Measurements from ENCODE around the gene MTMR10.

Gene MTMR10

DNA sequence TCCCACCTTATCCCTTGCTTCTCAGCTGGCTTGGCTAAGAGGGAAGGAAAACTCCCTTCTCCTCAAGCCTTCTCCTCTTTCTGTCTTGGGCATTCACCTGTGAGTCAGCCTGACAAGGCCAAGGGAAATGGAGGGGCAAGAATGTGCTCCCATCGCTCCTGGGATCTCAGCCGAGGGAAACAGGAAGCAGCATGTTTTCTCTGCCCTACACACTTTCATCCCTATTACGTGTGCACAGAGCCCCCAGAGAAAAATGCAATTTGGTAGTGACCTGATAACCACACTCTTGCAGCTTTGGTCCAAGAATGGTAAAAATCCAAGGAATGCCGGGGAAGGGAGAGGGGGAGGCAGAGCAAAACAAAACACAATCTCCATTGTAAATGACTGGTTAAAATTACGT, 32.9 kb upstream of the MTMR10 start:
- H3K4me3 Mint-ChIP-seq, result no peak overlapping the region
- H3K27ac Mint-ChIP-seq, result no peak overlapping the region
- H3K9me3 Mint-ChIP-seq, result no peaks in the 10 kb centered on the region
- H3K27me3 Mint-ChIP-seq (ENCODE audit: low read depth), result peaks cover 22% of the 10 kb centered on the region
- no peaks in the 10 kb centered on the region for H3K4me1 Mint-ChIP-seq (ENCODE audit: low read depth)
- no peak for DNase-seq (ENCODE audit: low spot score)
- H3K36me3 Mint-ChIP-seq (ENCODE audit: low read depth), result no peaks in the 10 kb centered on the region

DNA sequence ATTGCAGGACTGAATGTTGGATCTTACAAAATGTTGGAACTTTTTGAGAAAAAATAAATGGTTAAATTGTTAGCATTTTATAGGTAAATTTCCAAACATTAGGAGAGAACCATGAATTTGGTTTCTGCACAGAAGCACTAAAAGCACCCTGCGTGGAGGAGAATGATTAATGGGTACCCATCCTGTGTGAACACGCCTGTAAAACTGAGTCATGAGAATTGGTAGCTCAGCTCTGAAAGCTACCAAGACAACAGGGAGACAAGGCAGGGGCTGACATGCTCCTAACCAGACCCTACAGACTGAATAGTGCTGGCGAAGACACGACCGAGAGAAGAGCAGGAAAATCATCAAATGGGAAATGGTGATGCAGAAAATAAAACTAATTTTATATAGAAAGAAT, 32.4 kb upstream of the MTMR10 start:
- H3K4me1 Mint-ChIP-seq (ENCODE audit: low read depth), result no peaks in the 10 kb centered on the region

GRCh38 chr15:31021067-31021665, 29.7 kb upstream of the MTMR10 start:
- H3K9me3 Mint-ChIP-seq, result no peaks in the 10 kb centered on the region
- no peaks in the 10 kb centered on the region for H3K36me3 Mint-ChIP-seq (ENCODE audit: low read depth)
- DNase-seq (ENCODE audit: low spot score), result no peak
- no peaks in the 10 kb centered on the region for H3K4me1 Mint-ChIP-seq (ENCODE audit: low read depth)
- H3K27ac Mint-ChIP-seq, result no peak overlapping the region
- H3K4me3 Mint-ChIP-seq, result no peak overlapping the region
- H3K27me3 Mint-ChIP-seq (ENCODE audit: low read depth), result no peaks in the 10 kb centered on the region

More for the DNA sequence above, 32.4 kb upstream of the MTMR10 start:
- Mint-ChIP-seq H3K27me3 (ENCODE audit: low read depth) (peaks cover 17% of the 10 kb centered on the region), H3K9me3 (no peaks in the 10 kb centered on the region), H3K4me3 (no peak overlapping the region), H3K27ac (no peak overlapping the region), H3K36me3 (ENCODE audit: low read depth) (no peaks in the 10 kb centered on the region)
- DNase-seq (ENCODE audit: low spot score), result no peak

DNA sequence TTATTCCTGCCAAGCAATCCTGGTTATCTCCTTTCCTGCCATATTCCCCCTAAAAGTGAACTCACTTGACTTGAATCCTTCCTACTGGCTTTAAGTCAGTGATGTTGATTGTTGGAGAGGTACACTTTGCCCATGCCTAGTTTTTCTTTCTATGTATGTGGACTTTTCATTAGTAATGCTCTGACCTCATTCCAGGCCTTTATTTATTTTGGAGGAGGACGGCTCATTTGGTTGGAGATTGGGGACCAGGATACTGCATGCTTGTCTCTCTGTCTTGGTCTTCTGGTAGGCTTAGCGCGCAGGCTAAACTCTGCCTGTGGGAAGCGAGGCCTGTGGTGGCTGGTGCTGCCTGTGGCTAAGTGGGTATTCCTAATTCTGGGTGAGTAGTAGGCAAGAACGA, 29.1 kb upstream of the MTMR10 start:
- Mint-ChIP-seq H3K4me3 (no peak overlapping the region), H3K36me3 (ENCODE audit: low read depth) (no peaks in the 10 kb centered on the region), H3K27me3 (ENCODE audit: low read depth) (no peaks in the 10 kb centered on the region), H3K9me3 (no peaks in the 10 kb centered on the region), H3K4me1 (ENCODE audit: low read depth) (no peaks in the 10 kb centered on the region), H3K27ac (no peak overlapping the region)
- no peak for DNase-seq (ENCODE audit: low spot score)

GRCh38 chr15:31019986-31020385, 28.6 kb upstream of the MTMR10 start:
- Mint-ChIP-seq H3K4me3 (no peak overlapping the region), H3K36me3 (ENCODE audit: low read depth) (no peaks in the 10 kb centered on the region), H3K4me1 (ENCODE audit: low read depth) (no peaks in the 10 kb centered on the region), H3K9me3 (no peaks in the 10 kb centered on the region), H3K27me3 (ENCODE audit: low read depth) (no peaks in the 10 kb centered on the region), H3K27ac (no peak overlapping the region)
- DNase-seq (ENCODE audit: low spot score), result no peak

GRCh38 chr15:31017311-31017710, 25.9 kb upstream of the MTMR10 start:
- Mint-ChIP-seq H3K9me3 (peaks cover 11% of the 10 kb centered on the region), H3K36me3 (ENCODE audit: low read depth) (peaks cover 3% of the 10 kb centered on the region)

GRCh38 chr15:31016446-31016915, 25.1 kb upstream of the MTMR10 start:
- peaks cover 13% of the 10 kb centered on the region for H3K4me1 Mint-ChIP-seq (ENCODE audit: low read depth)
- H3K36me3 Mint-ChIP-seq (ENCODE audit: low read depth), result peaks cover 3% of the 10 kb centered on the region
- no peak overlapping the region for H3K27ac Mint-ChIP-seq
- peaks cover 17% of the 10 kb centered on the region for H3K9me3 Mint-ChIP-seq
- peaks cover 2% of the 10 kb centered on the region for H3K27me3 Mint-ChIP-seq (ENCODE audit: low read depth)
- H3K4me3 Mint-ChIP-seq, result no peak overlapping the region
- no peak for DNase-seq (ENCODE audit: low spot score)

More at GRCh38 chr15:31017311-31017710, 25.9 kb upstream of the MTMR10 start:
- Mint-ChIP-seq H3K4me1 (ENCODE audit: low read depth) (peaks cover 13% of the 10 kb centered on the region), H3K4me3 (no peak overlapping the region), H3K27me3 (ENCODE audit: low read depth) (peaks cover 2% of the 10 kb centered on the region), H3K27ac (no peak overlapping the region)
- no peak for DNase-seq (ENCODE audit: low spot score)

DNA sequence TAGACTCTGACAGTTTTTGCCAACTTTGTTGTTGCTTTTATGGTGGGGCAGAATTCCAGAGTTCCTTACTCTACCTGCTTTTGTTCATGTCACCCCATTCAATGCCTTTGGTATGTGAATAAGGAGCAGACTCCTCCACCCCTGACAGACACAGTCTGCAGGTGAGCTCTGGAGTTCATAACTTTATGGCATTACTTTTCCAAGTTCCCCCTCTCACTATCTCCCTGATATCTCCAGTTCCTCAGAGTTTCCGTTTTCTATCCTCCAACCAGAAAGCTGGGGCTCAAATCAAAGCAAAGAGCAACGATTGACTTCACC, 23.1 kb upstream of the MTMR10 start:
- Mint-ChIP-seq H3K27me3 (ENCODE audit: low read depth) (peaks cover 10% of the 10 kb centered on the region), H3K4me1 (ENCODE audit: low read depth) (peaks cover 13% of the 10 kb centered on the region), H3K36me3 (ENCODE audit: low read depth) (peaks cover 3% of the 10 kb centered on the region), H3K27ac (no peak overlapping the region), H3K4me3 (no peak overlapping the region), H3K9me3 (peaks cover 17% of the 10 kb centered on the region)
- no peak for DNase-seq (ENCODE audit: low spot score)

DNA sequence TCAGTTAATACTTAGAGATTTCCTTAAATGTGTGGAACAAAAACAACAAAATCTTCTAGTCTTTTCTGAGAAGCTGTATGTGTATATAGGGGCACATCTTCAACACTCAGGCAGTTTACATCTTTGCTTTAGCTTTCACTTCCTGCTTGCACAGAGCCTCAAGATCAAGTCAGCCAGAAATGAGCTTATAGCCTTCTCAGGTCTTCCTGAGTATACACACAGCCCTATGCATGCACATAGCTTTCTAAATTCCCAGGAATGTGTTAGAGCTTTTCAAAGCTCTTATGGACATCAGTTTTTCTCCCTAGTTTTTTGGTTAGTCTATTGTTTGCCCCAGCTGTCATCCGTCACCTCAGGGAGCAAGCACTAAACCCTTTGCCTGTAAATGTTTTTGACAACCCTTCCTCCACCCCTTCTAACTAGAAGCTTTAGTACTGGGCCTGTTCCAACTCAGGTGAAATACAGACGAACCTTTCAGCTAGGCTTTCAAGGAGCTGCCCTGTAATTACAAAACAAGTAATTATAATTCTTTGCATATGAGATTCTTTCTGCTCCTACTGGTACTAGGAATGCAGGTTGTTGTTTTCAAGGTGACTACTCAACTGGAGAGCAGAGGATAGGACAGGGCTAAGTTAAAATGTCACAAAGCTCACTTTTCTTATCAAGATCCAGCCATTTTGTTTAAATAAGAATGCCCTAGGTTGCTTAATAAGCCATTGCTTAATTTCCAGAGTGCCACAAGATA, 22.6 kb upstream of the MTMR10 start:
- Mint-ChIP-seq H3K4me1 (ENCODE audit: low read depth) (peaks cover 15% of the 10 kb centered on the region), H3K36me3 (ENCODE audit: low read depth) (peaks cover 3% of the 10 kb centered on the region), H3K27ac (no peak overlapping the region), H3K4me3 (no peak overlapping the region), H3K9me3 (peaks cover 17% of the 10 kb centered on the region), H3K27me3 (ENCODE audit: low read depth) (peaks cover 14% of the 10 kb centered on the region)
- no peak for DNase-seq (ENCODE audit: low spot score)

DNA sequence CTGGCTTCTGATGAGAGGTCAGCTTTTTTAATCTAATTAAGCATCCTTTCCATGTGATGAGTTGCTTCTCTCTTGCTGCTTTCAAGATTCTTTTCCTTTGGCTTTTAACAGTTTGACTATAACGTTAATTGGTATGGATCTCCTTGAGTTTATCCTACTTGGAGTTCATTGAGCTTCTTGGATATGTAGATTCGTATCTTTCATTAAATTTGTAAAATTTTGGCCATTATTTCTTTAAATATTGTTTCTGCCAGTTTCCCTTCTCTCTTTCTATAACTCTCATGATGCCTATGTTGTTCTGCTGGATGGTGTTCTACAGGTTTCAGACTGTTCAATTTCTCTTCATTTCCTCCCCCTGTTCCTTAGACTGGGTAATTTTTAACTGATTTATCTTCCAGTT, 21.0 kb upstream of the MTMR10 start:
- H3K27ac Mint-ChIP-seq, result no peak overlapping the region
- peaks cover 17% of the 10 kb centered on the region for H3K9me3 Mint-ChIP-seq
- no peak overlapping the region for H3K4me3 Mint-ChIP-seq
- no peak for DNase-seq (ENCODE audit: low spot score)
- H3K27me3 Mint-ChIP-seq (ENCODE audit: low read depth), result peaks cover 22% of the 10 kb centered on the region
- peaks cover 15% of the 10 kb centered on the region for H3K4me1 Mint-ChIP-seq (ENCODE audit: low read depth)
- peaks cover 3% of the 10 kb centered on the region for H3K36me3 Mint-ChIP-seq (ENCODE audit: low read depth)

DNA sequence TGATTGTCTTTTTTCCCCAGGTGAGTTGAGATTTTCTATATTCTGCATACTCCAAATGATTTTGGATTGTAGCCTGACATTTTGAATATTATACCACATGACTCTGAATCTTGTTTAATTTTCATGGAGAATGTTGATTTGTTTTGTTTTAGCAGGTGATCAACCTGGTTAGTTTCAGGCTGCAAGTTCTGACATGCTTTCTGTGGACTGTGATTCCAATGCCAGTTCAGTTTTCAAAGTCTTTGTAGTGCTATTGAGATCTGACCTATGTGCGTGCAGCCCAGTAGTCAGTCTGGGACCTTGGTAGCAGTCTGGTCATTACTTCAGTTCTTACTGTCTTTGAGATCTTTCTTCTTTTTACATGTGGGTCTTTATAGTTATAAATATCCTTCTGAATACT, 18.6 kb upstream of the MTMR10 start:
- Mint-ChIP-seq H3K27me3 (ENCODE audit: low read depth) (peaks cover 41% of the 10 kb centered on the region), H3K27ac (no peak overlapping the region), H3K4me1 (ENCODE audit: low read depth) (peaks cover 20% of the 10 kb centered on the region), H3K36me3 (ENCODE audit: low read depth) (peaks cover 3% of the 10 kb centered on the region), H3K9me3 (peaks cover 17% of the 10 kb centered on the region), H3K4me3 (no peak overlapping the region)
- DNase-seq (ENCODE audit: low spot score), result no peak

DNA sequence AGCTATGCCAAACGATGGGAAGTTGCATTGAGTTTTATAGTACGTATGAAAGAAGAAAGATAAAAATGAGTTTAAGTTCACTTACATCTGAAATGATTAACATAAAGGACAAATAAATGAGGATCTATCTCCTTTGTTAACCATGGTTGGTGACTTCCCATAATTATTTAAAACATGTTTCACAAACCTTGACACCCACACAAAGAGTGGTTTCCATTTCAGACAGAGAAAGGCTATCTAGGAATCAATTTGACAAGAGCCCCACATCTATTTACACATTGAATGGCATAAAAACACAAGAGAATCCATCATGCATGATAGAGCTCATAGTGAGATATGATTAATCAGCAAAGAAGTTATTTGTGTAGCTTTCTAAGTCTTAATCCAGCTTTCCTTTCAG, 14.2 kb upstream of the MTMR10 start:
- no peak overlapping the region for H3K4me3 Mint-ChIP-seq
- H3K36me3 Mint-ChIP-seq (ENCODE audit: low read depth), result no peaks in the 10 kb centered on the region
- no peak overlapping the region for H3K27ac Mint-ChIP-seq
- H3K4me1 Mint-ChIP-seq (ENCODE audit: low read depth), result peaks cover 18% of the 10 kb centered on the region
- no peak for DNase-seq (ENCODE audit: low spot score)
- H3K9me3 Mint-ChIP-seq, result no peaks in the 10 kb centered on the region
- peaks cover 53% of the 10 kb centered on the region for H3K27me3 Mint-ChIP-seq (ENCODE audit: low read depth)

DNA sequence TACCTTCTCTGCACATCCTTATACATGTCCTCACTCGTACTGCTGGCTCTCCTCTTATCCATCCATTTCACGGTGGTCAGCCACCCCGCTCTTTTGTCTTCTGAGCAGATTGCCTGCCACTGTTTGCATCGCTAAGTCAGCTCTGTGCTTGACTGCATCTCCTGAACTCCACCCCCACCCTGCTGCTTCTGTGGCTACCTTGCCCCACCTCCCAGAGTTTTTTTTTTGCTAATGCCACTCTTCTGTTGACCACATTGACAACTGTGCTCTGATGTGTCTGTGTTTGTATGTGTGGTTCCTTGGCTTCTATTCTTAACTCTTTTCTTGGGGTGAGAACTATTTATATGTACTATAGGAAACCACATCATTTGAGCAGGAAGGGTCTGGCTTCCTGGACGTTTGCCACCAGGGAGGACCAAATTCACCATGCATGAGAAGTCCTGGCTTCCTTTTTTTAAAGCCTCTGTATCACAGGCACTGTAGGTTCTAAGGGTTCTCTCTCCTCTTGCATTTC, 12.8 kb upstream of the MTMR10 start:
- peak overlapping the region; percentile 4 for H3K27ac Mint-ChIP-seq
- H3K4me1 Mint-ChIP-seq (ENCODE audit: low read depth), result peaks cover 17% of the 10 kb centered on the region
- H3K27me3 Mint-ChIP-seq (ENCODE audit: low read depth), result peaks cover 52% of the 10 kb centered on the region
- DNase-seq (ENCODE audit: low spot score), result no peak
- H3K4me3 Mint-ChIP-seq, result peak overlapping the region; percentile 63
- no peaks in the 10 kb centered on the region for H3K36me3 Mint-ChIP-seq (ENCODE audit: low read depth)
- no peaks in the 10 kb centered on the region for H3K9me3 Mint-ChIP-seq

GRCh38 chr15:31001702-31002101, 10.3 kb upstream of the MTMR10 start:
- Mint-ChIP-seq H3K27ac (no peak overlapping the region), H3K9me3 (no peaks in the 10 kb centered on the region), H3K27me3 (ENCODE audit: low read depth) (peaks cover 42% of the 10 kb centered on the region), H3K4me3 (no peak overlapping the region), H3K36me3 (ENCODE audit: low read depth) (no peaks in the 10 kb centered on the region), H3K4me1 (ENCODE audit: low read depth) (peaks cover 16% of the 10 kb centered on the region)
- no peak for DNase-seq (ENCODE audit: low spot score)

Data from T-helper 2 cell treated with Interferon-gamma antibody and Interleukin-4, amounts not matched to agents 5 μg/mL and 100 μg/mL, for 36 hours (primary cell).